GM12872 (cell line): ENCODE results near the gene TPCN1.

ENCODE experiments used
- TF ChIP-seq, protein P1 (sequence below): IDR thresholded peaks from 3 replicates; pipeline ENCODE4 v1.5.1; 2011; ENCODE audit warnings: low read depth, mild to moderate bottlenecking, low read length, moderate library complexity; ENCODE audit not compliant: insufficient read depth

TPCN1 gene

DNA sequence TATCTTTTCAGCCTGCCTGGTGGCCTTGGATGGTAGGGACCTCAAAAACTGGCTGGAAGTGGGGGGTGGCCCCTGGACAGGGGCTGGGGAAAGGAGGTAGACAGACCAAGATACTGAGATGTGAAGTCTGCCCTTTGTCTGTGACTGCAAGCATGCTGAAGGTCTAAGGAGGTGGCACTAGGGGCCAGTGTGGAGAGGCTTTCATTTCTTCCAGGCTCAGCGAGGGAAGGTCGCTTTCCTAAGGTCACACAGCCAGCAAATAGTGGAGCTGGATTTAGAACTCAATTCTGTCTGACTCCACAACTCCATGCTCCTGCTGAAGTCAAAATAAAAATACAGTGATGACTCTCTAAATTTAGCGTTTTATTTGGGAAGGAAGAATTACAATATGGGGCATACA, 125.8 kb downstream of the TPCN1 start:
- TF ChIP-seq, protein P1, sequence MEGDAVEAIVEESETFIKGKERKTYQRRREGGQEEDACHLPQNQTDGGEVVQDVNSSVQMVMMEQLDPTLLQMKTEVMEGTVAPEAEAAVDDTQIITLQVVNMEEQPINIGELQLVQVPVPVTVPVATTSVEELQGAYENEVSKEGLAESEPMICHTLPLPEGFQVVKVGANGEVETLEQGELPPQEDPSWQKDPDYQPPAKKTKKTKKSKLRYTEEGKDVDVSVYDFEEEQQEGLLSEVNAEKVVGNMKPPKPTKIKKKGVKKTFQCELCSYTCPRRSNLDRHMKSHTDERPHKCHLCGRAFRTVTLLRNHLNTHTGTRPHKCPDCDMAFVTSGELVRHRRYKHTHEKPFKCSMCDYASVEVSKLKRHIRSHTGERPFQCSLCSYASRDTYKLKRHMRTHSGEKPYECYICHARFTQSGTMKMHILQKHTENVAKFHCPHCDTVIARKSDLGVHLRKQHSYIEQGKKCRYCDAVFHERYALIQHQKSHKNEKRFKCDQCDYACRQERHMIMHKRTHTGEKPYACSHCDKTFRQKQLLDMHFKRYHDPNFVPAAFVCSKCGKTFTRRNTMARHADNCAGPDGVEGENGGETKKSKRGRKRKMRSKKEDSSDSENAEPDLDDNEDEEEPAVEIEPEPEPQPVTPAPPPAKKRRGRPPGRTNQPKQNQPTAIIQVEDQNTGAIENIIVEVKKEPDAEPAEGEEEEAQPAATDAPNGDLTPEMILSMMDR, result no peak

DNA sequence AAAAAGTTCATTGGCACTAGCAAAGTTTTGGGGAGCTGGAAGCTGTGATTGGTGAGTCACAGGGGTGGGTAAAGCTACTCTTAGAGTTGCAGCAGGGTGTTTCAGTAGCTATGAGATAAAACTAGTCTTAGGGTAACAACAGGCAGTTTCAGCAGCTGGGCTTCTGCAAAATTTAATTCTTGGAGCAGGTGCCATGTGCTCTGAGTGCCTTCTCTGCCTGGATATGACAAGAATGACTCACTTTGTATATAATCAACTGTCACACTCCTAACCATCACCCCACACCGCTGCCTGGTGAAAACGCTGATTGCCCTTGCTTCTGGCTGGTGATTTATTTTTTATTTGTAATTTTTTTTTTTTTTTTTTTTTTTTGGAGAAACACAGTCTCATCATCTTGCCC, 126.6 kb downstream of the TPCN1 start:
- TF ChIP-seq, protein P1, result no peak
